Measurements from ENCODE around the gene NOTCH4. TPM values are rescaled to one million over a fixed set of nuclear protein-coding genes. Genes with fewer than 3 reads are reported as not detected.

NOTCH4 gene
- total and polyA plus RNA-seq, 2 of the 4 experiments (the other 2 are of a cell fraction) = 0.96 to 1.3 TPM

DNA sequence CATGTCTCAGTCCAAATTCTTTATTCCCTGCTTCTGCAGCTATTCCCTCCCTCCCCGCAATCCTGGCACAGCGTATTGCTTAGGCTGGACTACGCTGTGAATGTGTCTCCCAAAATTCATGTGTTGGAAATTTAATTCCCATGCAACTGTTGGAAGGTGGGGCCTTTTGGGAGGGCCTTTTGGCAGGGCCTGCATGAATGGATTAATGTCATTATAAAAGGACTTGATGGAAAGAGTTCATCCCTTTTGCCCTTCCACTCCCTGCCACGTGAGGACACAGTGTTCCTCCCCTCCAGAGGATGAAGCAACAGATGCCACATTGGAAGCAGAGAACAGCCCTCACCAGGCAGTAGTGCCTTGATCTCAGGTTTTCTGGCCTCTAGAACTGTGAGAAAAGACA is 20.4 kb upstream of the NOTCH4 start:
- Histone ChIP-seq H3K4me2 (ENCODE audit: low read depth, low read length) (no peak overlapping the region), H3K14ac (replicated peaks; ENCODE audit: low read depth, low read length) (no peak overlapping the region), H2AK5ac (ENCODE audit: low read depth, low read length) (no peak overlapping the region), H4K20me1 (ENCODE audit: insufficient read depth, low read length) (no peaks in the 10 kb centered on the region), H2BK20ac (ENCODE audit: low read depth, low read length) (no peak overlapping the region), H3K56ac (ENCODE audit: extremely low read depth, insufficient read depth, low read length) (no peak overlapping the region), H4K91ac (ENCODE audit: insufficient read depth, low read depth, low read length) (no peak overlapping the region), H3K9me1 (ENCODE audit: insufficient read depth, low read length) (no peaks in the 10 kb centered on the region), H2BK15ac (ENCODE audit: low read depth, low read length) (no peak overlapping the region), H4K8ac (ENCODE audit: low read depth in 2 of 2, low read length in 2 of 2) (0 out of 4 replicates have a peak overlapping the region, but pooled peaks of 1 of the 2 experiments have one; percentile 28), H3K27me3 (ENCODE audit: control insufficient read depth, insufficient read depth, low read length) (peaks cover 11% of the 10 kb centered on the region), H3K4me3 (ENCODE audit: insufficient read depth, low read depth, low read length) (no peak overlapping the region), H2AFZ (replicated peaks; ENCODE audit: low read length, poor library complexity) (peak overlapping the region; percentile 47), H3K4ac (ENCODE audit: low read depth, low read length) (no peak overlapping the region), H3K36me3 (ENCODE audit: control insufficient read depth, insufficient read depth, low read length) (no peaks in the 10 kb centered on the region), H3K9me3 (ENCODE audit: control insufficient read depth, insufficient read depth, low read length) (peaks cover 5% of the 10 kb centered on the region), H3K4me1 (ENCODE audit: control insufficient read depth, insufficient read depth, low read length) (no peaks in the 10 kb centered on the region), H2BK120ac (ENCODE audit: low read depth, low read length) (no peak overlapping the region), H3K18ac (ENCODE audit: low read depth, low read length) (no peak overlapping the region), H3K23ac (ENCODE audit: low read depth, low read length) (peak overlapping the region; percentile 85; the same call in 1 of the 2 replicates), H3K9ac (ENCODE audit: low read depth, low read length) (no peak overlapping the region), H4K5ac (ENCODE audit: low read depth, low read length) (no peak overlapping the region), H2BK5ac (ENCODE audit: low read depth, low read length, poor library complexity, severe bottlenecking) (no peak overlapping the region), H2AK9ac (replicated peaks; ENCODE audit: low read depth, low read length, poor library complexity) (no peak overlapping the region), H3K79me1 (ENCODE audit: low read depth in 1 of 2, low read length in 2 of 2) (no peaks in the 10 kb centered on the region), H3K27ac (ENCODE audit: insufficient read depth, low read length) (no peak overlapping the region)
- ChIA-PET CTCF (interaction anchor here (1.5 kb wide), 1 partner anchor 10 kb away, joined by 3 read pairs; no protein-coding TSS in a partner anchor), POLR2A (ENCODE audit: unreplicated experiment) (no interaction called here)
- no peak for DNase-seq
- no peak for ATAC-seq (ENCODE audit: low read depth)
- WGBS, 2 experiments (ENCODE audit: extremely low coverage in 2 of 2, insufficient read length in 1 of 2) = no CpG with 5 or more reads among the region's 4 CpGs
- no TSS peak for BruUV-seq (replicated peaks)
- in situ Hi-C loops (cut with MboI; ENCODE audit: low sequenced_read_pairs) = loop anchor here (10.0 kb wide), 2 partner anchors 451 to 551 kb away; no protein-coding TSS in a partner anchor
- TF ChIP-seq FOS (IDR thresholded peaks at IDR 0.05; ENCODE audit: low read depth, low read length) (no peak), SMC3 (IDR thresholded peaks at IDR 0.05; ENCODE audit: low read depth, low read length) (no peak), CHD1 (IDR thresholded peaks at IDR 0.05; ENCODE audit: low read depth, low read length) (no peak), MXI1 (IDR thresholded peaks at IDR 0.05; ENCODE audit: borderline replicate concordance, low read depth, low read length) (no peak), BHLHE40 (IDR thresholded peaks at IDR 0.05; ENCODE audit: low read depth, low read length) (no peak), RCOR1 (IDR thresholded peaks at IDR 0.05; ENCODE audit: insufficient replicate concordance, low read length) (no peak), CEBPB (IDR thresholded peaks at IDR 0.05; ENCODE audit: low read depth, low read length) (no peak), NFE2L2 (IDR thresholded peaks at IDR 0.05; ENCODE audit: low read depth, low read length) (no peak), RFX5 (IDR thresholded peaks at IDR 0.05; ENCODE audit: low read depth, low read length) (no peak), MAFK (IDR thresholded peaks at IDR 0.05; ENCODE audit: low read depth, low read length) (no peak)
- TF ChIP-seq, protein P1, sequence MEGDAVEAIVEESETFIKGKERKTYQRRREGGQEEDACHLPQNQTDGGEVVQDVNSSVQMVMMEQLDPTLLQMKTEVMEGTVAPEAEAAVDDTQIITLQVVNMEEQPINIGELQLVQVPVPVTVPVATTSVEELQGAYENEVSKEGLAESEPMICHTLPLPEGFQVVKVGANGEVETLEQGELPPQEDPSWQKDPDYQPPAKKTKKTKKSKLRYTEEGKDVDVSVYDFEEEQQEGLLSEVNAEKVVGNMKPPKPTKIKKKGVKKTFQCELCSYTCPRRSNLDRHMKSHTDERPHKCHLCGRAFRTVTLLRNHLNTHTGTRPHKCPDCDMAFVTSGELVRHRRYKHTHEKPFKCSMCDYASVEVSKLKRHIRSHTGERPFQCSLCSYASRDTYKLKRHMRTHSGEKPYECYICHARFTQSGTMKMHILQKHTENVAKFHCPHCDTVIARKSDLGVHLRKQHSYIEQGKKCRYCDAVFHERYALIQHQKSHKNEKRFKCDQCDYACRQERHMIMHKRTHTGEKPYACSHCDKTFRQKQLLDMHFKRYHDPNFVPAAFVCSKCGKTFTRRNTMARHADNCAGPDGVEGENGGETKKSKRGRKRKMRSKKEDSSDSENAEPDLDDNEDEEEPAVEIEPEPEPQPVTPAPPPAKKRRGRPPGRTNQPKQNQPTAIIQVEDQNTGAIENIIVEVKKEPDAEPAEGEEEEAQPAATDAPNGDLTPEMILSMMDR (conservative IDR thresholded peaks at IDR 0.05; ENCODE audit: low read depth, low read length) = no peak
- intact Hi-C loops (cut with micrococcal nuclease) = loop anchor here (2.0 kb wide), 3 partner anchors 47 to 457 kb away; no protein-coding TSS in a partner anchor
- dilution Hi-C loops (cut with HindIII; ENCODE audit: low sequenced_read_pairs, unreplicated experiment) = no loop called here
